Measurements from ENCODE around the gene USF2. TPM values are rescaled to one million over a fixed set of nuclear protein-coding genes. Genes with fewer than 3 reads are reported as not detected.
A peak's percentile ranks its signal among the peaks of the same experiment; 100 is the strongest.

The USF2 gene
- polyA plus RNA-seq, 4 donors: 152 to 195 (median 169) TPM

DNA sequence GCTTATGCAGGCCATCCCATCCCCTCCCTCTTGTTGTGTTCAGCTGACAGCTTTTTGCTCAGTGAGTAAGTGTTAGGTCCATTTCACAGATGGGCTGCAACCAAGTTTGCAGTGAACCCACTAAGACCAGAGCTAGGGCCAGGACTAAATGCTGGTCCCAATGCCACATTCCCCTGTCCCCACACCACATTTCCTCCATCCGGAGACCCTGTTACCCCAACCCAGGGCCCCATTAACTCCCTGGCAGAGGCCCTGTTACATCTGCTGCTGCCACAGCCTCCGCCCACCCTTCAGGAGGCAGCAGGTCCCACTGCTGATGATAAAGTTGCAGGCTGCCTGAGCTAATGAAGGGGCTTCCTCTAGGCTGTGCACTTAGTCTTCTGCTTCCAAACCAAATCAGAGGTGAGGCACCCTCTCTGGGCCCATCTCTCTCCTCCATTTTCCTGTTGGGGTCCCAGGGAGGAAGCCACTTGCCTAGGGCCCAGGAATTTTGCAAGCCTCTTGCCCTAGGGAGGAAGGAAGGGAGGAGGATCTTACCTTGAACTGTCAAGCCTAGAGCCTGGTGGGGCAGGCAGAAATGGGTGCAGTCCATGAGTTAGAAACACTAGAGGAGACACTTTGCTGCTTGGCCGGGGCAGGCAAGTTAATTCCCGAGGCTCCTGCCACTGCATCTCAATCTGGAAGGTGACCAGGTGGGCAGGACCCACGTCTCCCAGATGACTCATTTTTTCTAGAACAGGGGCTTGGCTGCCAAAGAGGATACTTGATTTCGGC, 3.4 kb upstream of the USF2 start:
- DNase-seq (ENCODE audit: low read depth in 4 of 4, low spot score in 3 of 4): no peak

GRCh38 chr19:35265900-35266519, 2.8 kb upstream of the USF2 start:
- no peak for DNase-seq (ENCODE audit: low read depth in 4 of 4, low spot score in 3 of 4)

- DNase-seq (ENCODE audit: low read depth in 4 of 4, low spot score in 3 of 4): no peak
These were observed 2.0 kb upstream of the USF2 start for GRCh38 chr19:35266520-35267352.

- peak in 1 of 4 donors; percentile 29 for DNase-seq (ENCODE audit: low read depth in 4 of 4, low spot score in 3 of 4)
These were observed 1.4 kb upstream of the USF2 start for GRCh38 chr19:35267353-35267817.

DNA sequence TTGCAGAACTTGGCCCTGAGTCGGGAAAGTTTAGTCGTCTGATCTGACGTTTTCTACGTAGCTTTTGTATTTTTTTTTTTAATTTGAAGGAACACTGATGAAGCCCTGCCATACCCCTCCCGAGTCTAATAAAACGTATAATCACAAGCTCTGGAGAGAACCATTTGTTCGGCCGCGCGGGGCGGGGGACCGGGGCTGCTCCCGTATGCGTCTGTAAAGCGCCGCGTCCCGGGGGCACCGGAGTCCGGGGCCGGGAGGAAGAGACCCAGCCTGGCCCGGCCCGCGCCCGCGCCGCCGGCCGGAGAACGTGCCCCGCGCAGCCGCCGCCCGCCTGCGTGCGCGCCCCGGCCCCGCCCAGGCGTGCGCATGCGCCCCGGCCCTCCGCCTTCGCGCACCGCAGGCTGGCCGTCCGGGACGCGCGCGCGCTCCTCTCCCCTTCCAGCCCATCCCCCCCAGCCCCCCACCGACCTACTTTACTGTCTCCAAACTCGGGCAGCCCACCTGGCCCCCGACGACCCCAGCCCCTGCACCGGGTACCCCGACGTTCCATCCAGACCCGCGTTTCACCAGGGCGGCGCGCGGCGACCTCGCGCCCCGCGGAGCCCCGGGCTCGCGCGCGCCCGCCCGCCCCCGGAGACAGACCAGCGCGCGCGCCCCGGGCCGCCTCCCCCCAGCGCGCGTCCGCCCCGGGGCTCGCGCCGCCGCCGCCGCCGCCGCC, 785 bp upstream of the USF2 start:
- DNase-seq (ENCODE audit: low read depth in 4 of 4, low spot score in 3 of 4): peak in 2 of 4 donors; percentile 52 to 63

- peak; percentile 63 to 72 (median 68) for DNase-seq (ENCODE audit: low read depth in 4 of 4, low spot score in 3 of 4)
These were observed 816 bp downstream of the USF2 start for GRCh38 chr19:35269438-35270117.

GRCh38 chr19:35270381-35270811, 1.6 kb downstream of the USF2 start:
- DNase-seq (ENCODE audit: low read depth in 4 of 4, low spot score in 3 of 4): no peak

GRCh38 chr19:35271546-35271945, 2.8 kb downstream of the USF2 start:
- no peak for DNase-seq (ENCODE audit: low read depth in 4 of 4, low spot score in 3 of 4)

DNA sequence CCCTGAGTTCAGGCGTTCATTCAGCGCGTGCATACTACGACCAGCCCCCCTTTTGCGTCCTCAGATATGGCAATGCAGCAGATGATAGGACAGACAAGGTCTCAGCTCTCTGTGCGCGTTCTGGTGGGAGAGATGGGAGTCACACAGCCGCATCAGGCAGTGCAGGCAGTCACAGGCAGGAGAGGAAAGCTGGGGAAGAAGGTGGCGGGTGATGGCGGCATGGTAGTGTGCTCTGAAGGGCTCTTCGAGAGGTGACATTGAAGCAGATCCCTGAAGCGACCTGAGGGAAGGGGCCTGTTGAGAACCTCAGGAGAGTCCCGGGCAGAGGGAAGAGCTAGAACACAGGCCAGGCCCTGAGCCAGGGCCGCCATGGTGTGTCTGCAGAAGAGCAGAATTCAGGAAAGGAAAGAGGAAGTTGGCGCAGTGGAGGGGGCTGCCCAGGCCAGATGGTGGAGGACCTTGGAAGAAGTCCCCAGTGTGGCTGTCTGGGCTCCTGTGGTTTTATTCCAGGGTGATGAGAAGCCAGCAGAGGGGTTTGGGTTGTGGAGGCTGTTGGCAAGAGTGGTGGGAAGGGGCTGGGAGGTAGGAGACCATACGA, 3.5 kb downstream of the USF2 start:
- no peak for DNase-seq (ENCODE audit: low read depth in 4 of 4, low spot score in 3 of 4)

DNA sequence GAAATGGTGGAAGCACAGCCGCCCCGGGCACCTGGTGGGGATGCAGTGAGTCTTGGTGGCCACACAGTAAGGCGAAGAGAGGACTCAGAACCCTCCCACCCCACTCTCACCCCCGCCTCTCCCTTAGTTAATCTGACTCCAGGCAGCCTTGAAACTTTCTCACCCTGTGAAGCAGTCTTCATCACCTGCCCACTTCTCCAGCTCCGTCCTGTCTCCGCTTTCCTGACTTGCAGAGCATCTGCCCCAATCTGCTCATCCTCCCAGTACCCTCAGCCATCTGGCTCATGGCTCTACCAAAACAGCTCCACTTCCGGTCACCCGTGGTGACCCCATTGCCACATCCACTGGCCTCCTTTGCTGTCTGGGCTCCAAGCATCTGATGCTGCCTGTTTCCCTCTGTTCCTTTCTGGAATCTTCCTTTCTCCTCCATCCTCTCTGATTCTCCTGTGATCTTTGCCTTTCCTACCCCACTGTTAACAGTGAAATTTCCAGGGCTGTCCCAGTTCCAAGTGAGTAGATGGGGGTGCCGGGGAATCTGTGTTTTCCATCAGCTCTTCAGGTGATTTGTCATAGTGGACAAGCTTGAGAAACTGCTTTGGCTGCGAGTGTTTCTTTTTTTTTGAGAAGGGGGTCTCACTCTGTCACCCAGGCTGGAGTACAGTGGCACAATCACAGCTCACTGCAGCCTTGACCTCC, 4.3 kb downstream of the USF2 start:
- DNase-seq (ENCODE audit: low read depth in 4 of 4, low spot score in 3 of 4): no peak

DNA sequence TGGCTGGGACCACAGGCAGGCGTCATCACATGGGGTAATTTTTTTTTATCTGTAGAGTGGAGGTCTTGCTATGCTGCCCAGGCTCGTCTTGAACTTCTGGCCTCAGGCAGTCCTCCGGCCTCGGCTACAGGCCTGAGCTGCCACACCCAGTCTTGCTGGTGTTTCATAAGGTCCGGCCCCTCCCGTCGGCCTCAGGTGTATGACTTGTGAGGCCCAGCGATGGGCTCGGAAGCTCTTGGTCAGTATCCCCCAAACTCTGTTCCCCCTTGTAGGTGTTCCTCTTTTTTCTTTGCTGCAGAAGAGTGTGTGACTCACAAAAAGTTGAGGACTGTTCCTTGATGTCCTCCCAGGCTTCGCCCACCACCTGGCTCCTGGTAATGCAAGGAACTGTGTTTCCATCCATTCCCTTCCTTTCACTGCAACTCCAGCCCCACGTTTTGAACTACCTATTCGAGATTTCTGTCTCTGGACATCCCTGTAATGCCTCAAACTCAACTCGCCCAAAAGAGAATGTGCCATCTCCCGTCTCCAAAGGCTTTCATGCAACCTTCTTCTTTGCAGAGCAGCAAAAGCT, 5.0 kb downstream of the USF2 start:
- no peak for DNase-seq (ENCODE audit: low read depth in 4 of 4, low spot score in 3 of 4)

DNA sequence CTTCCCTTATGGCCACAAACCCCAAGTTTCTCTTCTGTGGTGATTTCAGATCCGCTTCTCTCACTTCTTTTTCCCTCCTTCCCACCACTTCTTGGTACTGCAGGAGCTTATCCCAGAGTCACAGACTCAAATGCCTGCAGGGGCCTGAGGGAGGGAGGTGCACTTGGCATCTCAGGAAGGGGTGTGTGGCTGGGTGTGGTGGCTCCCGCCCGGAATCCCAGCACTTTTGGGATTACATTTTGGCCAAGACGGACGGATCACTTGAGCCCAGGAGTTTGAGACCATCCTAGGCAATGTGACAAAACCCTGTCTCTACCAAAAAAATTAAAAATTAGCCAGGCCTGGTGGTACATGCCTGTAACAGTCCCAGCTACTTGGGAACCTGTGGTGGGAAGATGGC, 5.6 kb downstream of the USF2 start:
- no peak for DNase-seq (ENCODE audit: low read depth in 4 of 4, low spot score in 3 of 4)

DNA sequence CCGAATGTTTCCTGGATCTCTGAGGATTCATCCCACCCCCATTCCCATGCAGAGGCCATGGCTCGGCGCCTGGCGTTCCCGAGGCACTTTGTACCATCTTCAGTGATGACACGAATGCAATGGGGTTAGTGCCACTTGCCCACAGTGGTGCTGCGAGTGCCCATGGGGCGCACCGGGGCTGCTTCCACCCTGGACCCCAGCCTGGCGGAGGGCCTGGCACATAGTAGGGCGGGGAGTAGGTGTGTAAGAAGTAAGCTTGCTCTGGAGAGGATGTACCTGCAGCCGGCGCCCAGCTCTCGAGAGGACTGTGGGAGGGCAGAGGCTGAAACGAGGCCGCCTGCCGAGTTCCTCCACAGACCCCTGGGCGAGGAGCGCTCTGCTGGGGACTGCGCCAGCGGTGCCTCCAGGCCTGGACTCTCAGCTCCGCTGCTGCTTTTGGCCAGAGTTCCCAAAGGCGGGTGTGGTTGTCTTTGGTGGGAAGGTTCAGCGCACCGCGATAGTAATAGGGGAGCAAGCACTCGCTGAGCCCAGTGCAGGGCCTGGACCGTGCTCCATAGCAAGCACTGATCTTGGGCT, 8.0 kb downstream of the USF2 start:
- DNase-seq (ENCODE audit: low read depth in 4 of 4, low spot score in 3 of 4): no peak

DNA sequence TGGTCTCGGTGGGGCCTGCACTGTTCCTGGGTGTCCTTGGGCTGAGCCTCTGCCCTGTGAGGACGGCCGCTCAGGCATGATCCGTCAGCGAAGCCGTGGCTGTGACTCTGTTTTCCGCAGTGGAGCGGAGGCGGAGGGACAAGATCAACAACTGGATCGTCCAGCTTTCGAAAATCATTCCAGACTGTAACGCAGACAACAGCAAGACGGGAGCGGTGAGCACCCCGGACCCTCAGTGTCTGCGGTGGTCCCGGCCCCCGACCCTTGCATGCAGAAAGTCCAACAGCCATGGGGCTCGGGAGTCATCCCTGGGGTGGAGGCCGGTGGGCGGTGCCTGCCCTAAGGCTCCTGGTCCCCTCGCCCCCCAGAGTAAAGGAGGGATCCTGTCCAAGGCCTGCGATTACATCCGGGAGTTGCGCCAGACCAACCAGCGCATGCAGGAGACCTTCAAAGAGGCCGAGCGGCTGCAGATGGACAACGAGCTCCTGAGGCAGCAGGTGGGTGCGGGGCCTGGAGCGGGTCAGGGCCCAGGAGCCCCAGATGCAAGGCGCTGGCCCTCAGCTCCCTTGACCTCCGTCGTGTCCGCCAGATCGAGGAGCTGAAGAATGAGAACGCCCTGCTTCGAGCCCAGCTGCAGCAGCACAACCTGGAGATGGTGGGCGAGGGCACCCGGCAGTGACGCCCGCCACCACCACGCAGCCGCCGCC, 10.0 kb downstream of the USF2 start:
- DNase-seq (ENCODE audit: low read depth in 4 of 4, low spot score in 3 of 4): no peak

DNA sequence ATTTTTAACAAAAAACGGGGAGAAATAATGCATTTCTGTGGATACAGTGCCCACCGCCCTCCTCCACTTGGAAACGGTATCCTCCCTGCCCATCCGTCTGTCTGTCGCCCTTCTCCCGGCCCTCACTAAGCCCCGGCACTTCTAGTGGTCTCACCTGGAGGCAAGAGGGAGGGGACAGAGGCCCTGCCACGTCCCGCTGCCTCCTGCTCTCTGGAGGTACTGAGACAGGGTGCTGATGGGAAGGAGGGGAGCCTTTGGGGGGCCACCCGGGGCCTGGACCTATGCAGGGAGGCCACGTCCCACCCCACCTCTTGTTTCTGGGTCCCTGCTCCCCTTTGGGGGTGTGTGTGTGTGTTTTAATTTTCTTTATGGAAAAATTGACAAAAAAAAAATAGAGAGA, 10.6 kb downstream of the USF2 start:
- DNase-seq (ENCODE audit: low read depth in 4 of 4, low spot score in 3 of 4): no peak

GRCh38 chr19:35279985-35280821, 11.4 kb downstream of the USF2 start:
- no peak for DNase-seq (ENCODE audit: low read depth in 4 of 4, low spot score in 3 of 4)

DNA sequence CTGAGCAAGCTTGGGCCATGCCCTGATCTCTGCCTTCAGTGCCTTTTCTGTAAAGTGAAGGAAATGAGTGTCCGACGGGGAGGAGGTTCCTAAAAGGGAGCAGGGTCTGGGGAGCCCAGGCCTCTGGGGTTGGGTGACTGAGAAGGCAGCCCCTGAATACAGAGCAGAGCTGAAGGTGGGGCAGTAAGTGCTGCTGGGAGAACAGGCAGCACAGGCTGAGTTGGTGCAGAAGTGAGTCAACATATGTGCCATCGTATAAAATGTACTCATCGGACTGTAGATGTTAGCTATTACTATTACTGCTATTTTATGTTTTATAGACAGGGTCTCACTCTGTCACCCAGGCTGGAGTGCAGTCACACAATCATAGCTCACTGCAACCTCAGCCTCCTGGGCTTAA, 12.5 kb downstream of the USF2 start:
- no peak for DNase-seq (ENCODE audit: low read depth in 4 of 4, low spot score in 3 of 4)

Data from left renal pelvis (tissue), 4 donors.